ENCODE results near the gene CCDC174. TPM values are rescaled to one million over a fixed set of nuclear protein-coding genes. Genes with fewer than 3 reads are reported as not detected.

CCDC174 gene
- total and polyA plus RNA-seq, 2 of the 4 experiments (the other 2 are of a cell fraction) = 5.9 to 9.6 TPM

GRCh38 chr3:14676881-14677280, 25.3 kb downstream of the CCDC174 start:
- DNase-seq (no peak), ATAC-seq (ENCODE audit: low read depth) (no peak)
- no peak overlapping the region for H3K18ac ChIP-seq (ENCODE audit: low read depth, low read length)
- WGBS, 2 experiments (ENCODE audit: extremely low coverage in 2 of 2, insufficient read length in 1 of 2) = no CpG with 5 or more reads among the region's 4 CpGs
- intact Hi-C loops (cut with micrococcal nuclease) (no loop called here), dilution Hi-C loops (cut with HindIII; ENCODE audit: low sequenced_read_pairs, unreplicated experiment) (no loop called here), in situ Hi-C loops (cut with MboI; ENCODE audit: low sequenced_read_pairs) (no loop called here)
- ChIA-PET CTCF (interaction anchor here (5.5 kb wide), 1 partner anchor 244 kb away, joined by 30 read pairs; no protein-coding TSS in a partner anchor), POLR2A (ENCODE audit: unreplicated experiment) (interaction anchor here (0.6 kb wide), 1 partner anchor 11 kb away, joined by 3 read pairs; no protein-coding TSS in a partner anchor)
- no peak overlapping the region for H2BK120ac ChIP-seq (ENCODE audit: low read depth, low read length)
- no peak overlapping the region for H2AK5ac ChIP-seq (ENCODE audit: low read depth, low read length)
- no peak for TF ChIP-seq USF2 (IDR thresholded peaks at IDR 0.05; ENCODE audit: low read depth, low read length)
- H2BK5ac ChIP-seq (ENCODE audit: low read depth, low read length, poor library complexity, severe bottlenecking) = no peak overlapping the region
- H3K9me1 ChIP-seq (ENCODE audit: insufficient read depth, low read length) = peaks cover 4% of the 10 kb centered on the region; the same call in 1 of the 2 replicates
- no peak overlapping the region for H2BK15ac ChIP-seq (ENCODE audit: low read depth, low read length)
- H3K4ac ChIP-seq (ENCODE audit: low read depth, low read length) = no peak overlapping the region
- H4K8ac ChIP-seq (ENCODE audit: low read depth in 2 of 2, low read length in 2 of 2) = no peak overlapping the region
- H4K5ac ChIP-seq (ENCODE audit: low read depth, low read length) = no peak overlapping the region
- H4K20me1 ChIP-seq (ENCODE audit: insufficient read depth, low read length) = no peaks in the 10 kb centered on the region
- no peak overlapping the region for H3K56ac ChIP-seq (ENCODE audit: extremely low read depth, insufficient read depth, low read length)
- no peak overlapping the region for H3K14ac ChIP-seq (replicated peaks; ENCODE audit: low read depth, low read length)
- no TSS peak for BruUV-seq (replicated peaks)
- no peak overlapping the region for H3K23ac ChIP-seq (ENCODE audit: low read depth, low read length)
- H3K4me2 ChIP-seq (ENCODE audit: low read depth, low read length) = no peak overlapping the region
- no peaks in the 10 kb centered on the region for H3K4me1 ChIP-seq (ENCODE audit: control insufficient read depth, insufficient read depth, low read length)
- no peak overlapping the region for H4K91ac ChIP-seq (ENCODE audit: insufficient read depth, low read depth, low read length)
- H3K9me3 ChIP-seq (ENCODE audit: control insufficient read depth, insufficient read depth, low read length) = no peaks in the 10 kb centered on the region; the same call in 1 of the 2 replicates
- no peak overlapping the region for H2BK20ac ChIP-seq (ENCODE audit: low read depth, low read length)
- peaks cover 4% of the 10 kb centered on the region for H3K36me3 ChIP-seq (ENCODE audit: control insufficient read depth, insufficient read depth, low read length)
- H3K79me1 ChIP-seq (ENCODE audit: low read depth in 1 of 2, low read length in 2 of 2) = no peaks in the 10 kb centered on the region
- no peak overlapping the region for H2AK9ac ChIP-seq (replicated peaks; ENCODE audit: low read depth, low read length, poor library complexity)
- no peak overlapping the region for H3K9ac ChIP-seq (ENCODE audit: low read depth, low read length)
- H3K27ac ChIP-seq (ENCODE audit: insufficient read depth, low read length) = no peak overlapping the region
- H3K27me3 ChIP-seq (ENCODE audit: control insufficient read depth, insufficient read depth, low read length) = no peaks in the 10 kb centered on the region
- H2AFZ ChIP-seq (replicated peaks; ENCODE audit: low read length, poor library complexity) = no peak overlapping the region
- no peak overlapping the region for H3K4me3 ChIP-seq (ENCODE audit: insufficient read depth, low read depth, low read length)

Measured in IMR-90 (cell line).